ENCODE results near the gene ZNF778.

- no peak for TF ChIP-seq CTCF (IDR thresholded peaks at IDR 0.05)
- TF ChIP-seq POLR2AphosphoS5 (IDR thresholded peaks at IDR 0.05) = no peak
- TF ChIP-seq POLR2A (IDR thresholded peaks at IDR 0.05; ENCODE audit: low read depth) = no peak
- no peak for TF ChIP-seq EP300 (IDR thresholded peaks at IDR 0.05)
Measured at GRCh38 chr16:89257757-89258465, 40.4 kb downstream of the ZNF778 start.

Measured in esophagus muscularis mucosa (tissue), 4 donors.